Body of pancreas (tissue), 4 donors: ENCODE measurements around the gene TCF12. TPM values are rescaled to one million over a fixed set of nuclear protein-coding genes. Genes with fewer than 3 reads are reported as not detected.

Experiments used
- ATAC-seq: fragments of 150-250 bp; one replicate; pipeline ENCODE4 v1.9.1; 2016
- DNase-seq, 4 donors: peaks; one replicate each; pipeline ENCODE4 v3.0.0-alpha.2; 2019
- H3K27ac ChIP-seq, 4 donors: fragments of 200-600 bp; sonication (generic); 1 replicate in 3 of 4; 2 replicates in 1 of 4; pipeline versions ENCODE4 v1.5.1 to v1.6.1; 2016 to 2019; ENCODE audit warnings: mild to moderate bottlenecking in 1 of 4, mixed read lengths in 1 of 4, moderate library complexity in 1 of 4
- H3K27me3 ChIP-seq, 2 donors: fragments of 200-600 bp; sonication (generic); one replicate each; pipeline ENCODE4 v1.6.0; 2016; ENCODE audit warnings: mild to moderate bottlenecking in 1 of 2
- H3K36me3 ChIP-seq, 2 donors: fragments of 200-600 bp; sonication (generic); replicated peaks in 1 of 2; 2 replicates each; pipeline ENCODE4 v1.5.1; 2016; ENCODE audit warnings: low read depth in 2 of 2; ENCODE audit not compliant: insufficient read depth in 1 of 2
- H3K4me1 ChIP-seq: fragments of 200-600 bp; sonication (generic); one replicate; pipeline ENCODE4 v1.6.0; 2016
- H3K4me3 ChIP-seq, 2 donors: fragments of 200-600 bp; sonication (generic); 1 replicate in 1 of 2; 2 replicates in 1 of 2; pipeline ENCODE4 v1.5.1; 2016 to 2019
- H3K9me3 ChIP-seq, 3 donors: fragments of 200-600 bp; sonication (generic); 1 replicate in 2 of 3; 2 replicates in 1 of 3; pipeline ENCODE4 v1.5.1; 2016
- POLR2A ChIP-seq, 3 donors: fragments of 450-650 bp; IDR thresholded peaks; one replicate each; pipeline ENCODE4 v1.6.1; 2016; ENCODE audit warnings: antibody characterized with exemption in 3 of 3, mild to moderate bottlenecking in 2 of 3
- WGBS, 2 donors: methylation state at CpG; one replicate each; pipeline ENCODE4 v1.1.5; 2017; 5-methylcytosine and 5-hydroxymethylcytosine counted together
- intact Hi-C: fragments of 100-400 bp; cut with DNase I; formaldehyde crosslinking; loops from one replicate; pipeline ENCODE4 v1.15.1; 2023
- total RNA-seq, 2 donors: library from RNA; depleted of rRNA; stranded (reverse); fragments of >200 nt; gene quantifications; one replicate each; pipeline ENCODE4 v1.1.0, GENCODE V29; 2016
- TF ChIP-seq, protein P1 (sequence below), 7 experiments: fragments of 450-650 bp in 4 of 7; fragments of 200-600 bp in 3 of 7; sonication (generic) in 3 of 7; IDR thresholded peaks; one replicate each; pipeline ENCODE4 v1.5.1; 2016 to 2019; ENCODE audit warnings: antibody characterized with exemption in 7 of 7

TCF12 gene
- total RNA-seq, 2 donors from 2014 or later, result 27.2 to 49.4 TPM

DNA sequence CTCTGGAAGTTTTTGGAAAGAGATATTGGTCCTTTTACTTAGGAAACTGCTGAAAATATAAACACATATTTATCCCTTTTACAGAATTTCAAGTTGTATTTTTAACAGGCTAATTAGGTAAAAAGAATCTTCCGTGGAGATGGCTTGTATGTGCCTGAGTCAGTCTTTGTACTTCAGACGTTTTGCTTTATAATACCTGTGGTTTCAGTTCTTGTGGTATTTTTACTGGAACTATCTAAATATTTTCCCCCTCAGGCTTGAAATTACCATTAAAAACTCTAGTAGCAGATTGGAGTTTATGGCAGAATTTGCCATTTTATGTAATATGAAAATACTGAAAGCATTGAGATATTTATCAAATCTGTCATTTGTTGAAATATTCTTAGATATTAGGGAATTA is 306.2 kb downstream of the TCF12 start:
- Histone ChIP-seq H3K9me3 (no peaks in the 10 kb centered on the region), H3K36me3 (no peaks in the 10 kb centered on the region), H3K4me1 (peaks cover 8% of the 10 kb centered on the region), H3K4me3 (no peak overlapping the region), H3K27me3 (no peaks in the 10 kb centered on the region), H3K27ac (no peak overlapping the region)
- no peak for TF ChIP-seq POLR2A (IDR thresholded peaks at IDR 0.05)
- TF ChIP-seq, protein P1, sequence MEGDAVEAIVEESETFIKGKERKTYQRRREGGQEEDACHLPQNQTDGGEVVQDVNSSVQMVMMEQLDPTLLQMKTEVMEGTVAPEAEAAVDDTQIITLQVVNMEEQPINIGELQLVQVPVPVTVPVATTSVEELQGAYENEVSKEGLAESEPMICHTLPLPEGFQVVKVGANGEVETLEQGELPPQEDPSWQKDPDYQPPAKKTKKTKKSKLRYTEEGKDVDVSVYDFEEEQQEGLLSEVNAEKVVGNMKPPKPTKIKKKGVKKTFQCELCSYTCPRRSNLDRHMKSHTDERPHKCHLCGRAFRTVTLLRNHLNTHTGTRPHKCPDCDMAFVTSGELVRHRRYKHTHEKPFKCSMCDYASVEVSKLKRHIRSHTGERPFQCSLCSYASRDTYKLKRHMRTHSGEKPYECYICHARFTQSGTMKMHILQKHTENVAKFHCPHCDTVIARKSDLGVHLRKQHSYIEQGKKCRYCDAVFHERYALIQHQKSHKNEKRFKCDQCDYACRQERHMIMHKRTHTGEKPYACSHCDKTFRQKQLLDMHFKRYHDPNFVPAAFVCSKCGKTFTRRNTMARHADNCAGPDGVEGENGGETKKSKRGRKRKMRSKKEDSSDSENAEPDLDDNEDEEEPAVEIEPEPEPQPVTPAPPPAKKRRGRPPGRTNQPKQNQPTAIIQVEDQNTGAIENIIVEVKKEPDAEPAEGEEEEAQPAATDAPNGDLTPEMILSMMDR (IDR thresholded peaks at IDR 0.05), result no peak
- intact Hi-C loops, result no loop called here
- ATAC-seq (no peak), DNase-seq (no peak)
- WGBS, 2 donors, result 50% methylated on average over 2 of the region's 2 CpGs

DNA sequence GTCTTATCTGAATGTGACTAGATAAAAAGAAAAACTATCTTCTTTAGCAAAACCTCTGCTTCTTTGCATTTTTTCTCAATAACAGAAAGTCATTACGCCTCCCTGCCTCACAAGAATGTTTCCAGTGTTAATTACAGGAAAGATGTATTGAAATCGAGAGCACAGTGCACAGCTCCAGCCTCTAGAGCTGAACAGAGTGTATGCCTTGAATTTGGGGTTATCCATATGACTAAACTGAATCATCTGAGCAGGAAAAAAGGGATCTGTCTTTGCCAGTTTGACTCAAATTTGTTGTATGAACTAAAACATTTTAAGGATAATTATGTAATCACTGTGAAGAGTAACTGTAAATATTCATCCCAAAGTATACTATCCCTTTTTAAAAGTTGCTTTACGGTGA is 308.7 kb downstream of the TCF12 start:
- H3K27ac ChIP-seq, result no peak overlapping the region
- no peaks in the 10 kb centered on the region for H3K27me3 ChIP-seq
- no peak overlapping the region for H3K4me3 ChIP-seq
- H3K36me3 ChIP-seq, result no peaks in the 10 kb centered on the region
- DNase-seq (no peak), ATAC-seq (no peak)
- intact Hi-C loops, result no loop called here
- WGBS, 2 donors, result 78 to 80% methylated on average over 3 of the region's 3 CpGs
- TF ChIP-seq, protein P1 (IDR thresholded peaks at IDR 0.05), result no peak
- TF ChIP-seq POLR2A (IDR thresholded peaks at IDR 0.05), result no peak
- no peaks in the 10 kb centered on the region for H3K9me3 ChIP-seq
- H3K4me1 ChIP-seq, result no peaks in the 10 kb centered on the region

- Histone ChIP-seq H3K9me3 (no peaks in the 10 kb centered on the region), H3K36me3 (no peaks in the 10 kb centered on the region), H3K27ac (no peak overlapping the region), H3K4me3 (no peak overlapping the region), H3K27me3 (no peaks in the 10 kb centered on the region), H3K4me1 (no peaks in the 10 kb centered on the region)
- ATAC-seq (no peak), DNase-seq (no peak)
- TF ChIP-seq, protein P1 (IDR thresholded peaks at IDR 0.05), result no peak
- no peak for TF ChIP-seq POLR2A (IDR thresholded peaks at IDR 0.05)
- intact Hi-C loops, result no loop called here
- WGBS, 2 donors, result 77 to 79% methylated on average over 2 of the region's 2 CpGs
These were observed 309.5 kb downstream of the TCF12 start for GRCh38 chr15:57227899-57228298.

GRCh38 chr15:57228395-57228794 is 310.0 kb downstream of the TCF12 start:
- Histone ChIP-seq H3K36me3 (peaks cover 0 to 1% of the 10 kb centered on the region in 2 donors), H3K27ac (no peak overlapping the region), H3K27me3 (no peaks in the 10 kb centered on the region), H3K4me3 (no peak overlapping the region), H3K4me1 (no peaks in the 10 kb centered on the region), H3K9me3 (no peaks in the 10 kb centered on the region)
- TF ChIP-seq POLR2A (IDR thresholded peaks at IDR 0.05), result no peak
- TF ChIP-seq, protein P1 (IDR thresholded peaks at IDR 0.05), result no peak
- WGBS, 2 donors, result 85 to 88% methylated on average over 4 of the region's 4 CpGs
- DNase-seq (no peak), ATAC-seq (no peak)
- intact Hi-C loops, result no loop called here

- Histone ChIP-seq H3K27ac (no peak overlapping the region), H3K4me3 (no peak overlapping the region), H3K27me3 (no peaks in the 10 kb centered on the region), H3K4me1 (no peaks in the 10 kb centered on the region), H3K36me3 (peaks cover 0 to 4% of the 10 kb centered on the region in 2 donors), H3K9me3 (no peaks in the 10 kb centered on the region)
- no peak for DNase-seq
- ATAC-seq, result no peak
- intact Hi-C loops, result no loop called here
- TF ChIP-seq POLR2A (IDR thresholded peaks at IDR 0.05), result no peak
- TF ChIP-seq, protein P1 (IDR thresholded peaks at IDR 0.05), result no peak
These were observed 310.6 kb downstream of the TCF12 start for GRCh38 chr15:57229051-57229450.
